Loucy (cell line): ENCODE measurements around the gene GYG2.

Experiments used
- H2AFZ ChIP-seq: fragments of 200-600 bp; sonication (generic); 2 replicates; pipeline ENCODE4 v1.6.0; 2016; ENCODE audit warnings: antibody characterized with exemption, mild to moderate bottlenecking, low read length, moderate library complexity
- H3F3A ChIP-seq: fragments of 200-600 bp; 2 replicates; pipeline ENCODE4 v1.6.0; 2016; ENCODE audit warnings: antibody characterized with exemption, low read depth, mild to moderate bottlenecking
- H3K27me3 ChIP-seq: fragments of 200-600 bp; sonication (generic); 2 replicates; pipeline ENCODE4 v1.6.1; 2014; ENCODE audit warnings: low read length, mild to moderate bottlenecking; ENCODE audit not compliant: insufficient read depth, poor library complexity, severe bottlenecking
- H3K36me3 ChIP-seq: fragments of 200-600 bp; sonication (generic); 2 replicates; pipeline ENCODE4 v1.6.1; 2016; ENCODE audit warnings: low read length; ENCODE audit not compliant: insufficient read depth
- H3K4me1 ChIP-seq: fragments of 200-600 bp; sonication (generic); 2 replicates; pipeline ENCODE4 v1.5.1; 2014; ENCODE audit warnings: low read length, mild to moderate bottlenecking; ENCODE audit not compliant: insufficient read depth, poor library complexity, severe bottlenecking
- H3K4me2 ChIP-seq: fragments of 200-600 bp; sonication (generic); 2 replicates; pipeline ENCODE4 v1.6.0; 2014; ENCODE audit warnings: antibody characterized with exemption, low read length, low read depth, mild to moderate bottlenecking; ENCODE audit not compliant: poor library complexity, severe bottlenecking
- H3K4me3 ChIP-seq: fragments of 200-600 bp; sonication (generic); 2 replicates; pipeline ENCODE4 v1.5.1; 2014; ENCODE audit warnings: low read length, mild to moderate bottlenecking, mixed read lengths; ENCODE audit not compliant: poor library complexity, severe bottlenecking
- H3K79me2 ChIP-seq: fragments of 200-600 bp; sonication (generic); 2 replicates; pipeline ENCODE4 v1.6.1; 2014; ENCODE audit warnings: low read length; ENCODE audit not compliant: insufficient read depth
- H3K9ac ChIP-seq: fragments of 200-600 bp; sonication (generic); 2 replicates; pipeline ENCODE4 v1.6.0; 2014; ENCODE audit warnings: mild to moderate bottlenecking, low read depth, low read length, moderate library complexity; ENCODE audit not compliant: poor library complexity, severe bottlenecking
- H3K9me2 ChIP-seq: fragments of 200-600 bp; sonication (generic); replicated peaks from 2 replicates; pipeline ENCODE4 v1.6.1; 2016; ENCODE audit warnings: low read depth, low read length, mixed read lengths
- H3K9me3 ChIP-seq: fragments of 200-600 bp; sonication (generic); 2 replicates; pipeline ENCODE4 v1.6.1; 2014; ENCODE audit warnings: mild to moderate bottlenecking, antibody characterized with exemption, low read length, low read depth; ENCODE audit not compliant: insufficient read depth
- H4K20me1 ChIP-seq: fragments of 200-600 bp; sonication (generic); 2 replicates; pipeline ENCODE4 v1.6.0; 2014; ENCODE audit warnings: antibody characterized with exemption, low read length, mild to moderate bottlenecking; ENCODE audit not compliant: insufficient read depth, poor library complexity, severe bottlenecking
- EZH2phosphoT487 ChIP-seq: fragments of 200-600 bp; IDR thresholded peaks from 2 replicates; pipeline ENCODE4 v1.6.1; 2018; ENCODE audit warnings: antibody characterized with exemption, mild to moderate bottlenecking, moderate library complexity, borderline replicate concordance
- TF ChIP-seq, protein P1 (sequence below): fragments of 200-600 bp; sonication (generic); conservative IDR thresholded peaks from 2 replicates; pipeline ENCODE4 v1.5.1; 2014; ENCODE audit warnings: mild to moderate bottlenecking, antibody characterized with exemption, low read length

Gene GYG2

DNA sequence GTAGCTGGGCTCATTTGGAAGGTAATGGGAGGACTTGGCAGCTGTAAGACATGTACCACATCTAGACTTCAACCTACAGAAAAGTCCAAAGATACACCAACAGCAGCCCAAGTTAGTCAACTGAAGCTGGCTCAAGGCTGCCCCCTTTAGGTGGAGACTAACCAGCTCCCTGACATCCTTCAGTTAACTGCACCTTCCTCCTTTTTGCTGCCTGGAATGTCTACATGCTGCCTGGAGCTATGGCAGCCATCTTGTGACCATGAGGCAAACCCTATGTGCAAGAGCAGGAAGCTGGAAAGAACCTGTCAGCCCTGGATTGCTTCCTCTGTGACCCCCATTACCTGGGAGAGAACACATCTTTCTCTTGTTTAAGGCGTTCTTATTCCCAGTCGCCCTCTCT is 74.6 kb downstream of the GYG2 start:
- no peaks in the 10 kb centered on the region for H3K79me2 ChIP-seq
- H3K27me3 ChIP-seq: no peaks in the 10 kb centered on the region
- no peak overlapping the region for H3K4me2 ChIP-seq
- no peaks in the 10 kb centered on the region for H3F3A ChIP-seq
- H3K9ac ChIP-seq: no peak overlapping the region
- H2AFZ ChIP-seq: no peak overlapping the region
- H3K4me1 ChIP-seq: no peaks in the 10 kb centered on the region
- H3K9me3 ChIP-seq: no peaks in the 10 kb centered on the region
- H4K20me1 ChIP-seq: no peaks in the 10 kb centered on the region
- H3K9me2 ChIP-seq: no peaks in the 10 kb centered on the region
- no peak overlapping the region for H3K4me3 ChIP-seq
- H3K36me3 ChIP-seq: no peaks in the 10 kb centered on the region
- TF ChIP-seq, protein P1, sequence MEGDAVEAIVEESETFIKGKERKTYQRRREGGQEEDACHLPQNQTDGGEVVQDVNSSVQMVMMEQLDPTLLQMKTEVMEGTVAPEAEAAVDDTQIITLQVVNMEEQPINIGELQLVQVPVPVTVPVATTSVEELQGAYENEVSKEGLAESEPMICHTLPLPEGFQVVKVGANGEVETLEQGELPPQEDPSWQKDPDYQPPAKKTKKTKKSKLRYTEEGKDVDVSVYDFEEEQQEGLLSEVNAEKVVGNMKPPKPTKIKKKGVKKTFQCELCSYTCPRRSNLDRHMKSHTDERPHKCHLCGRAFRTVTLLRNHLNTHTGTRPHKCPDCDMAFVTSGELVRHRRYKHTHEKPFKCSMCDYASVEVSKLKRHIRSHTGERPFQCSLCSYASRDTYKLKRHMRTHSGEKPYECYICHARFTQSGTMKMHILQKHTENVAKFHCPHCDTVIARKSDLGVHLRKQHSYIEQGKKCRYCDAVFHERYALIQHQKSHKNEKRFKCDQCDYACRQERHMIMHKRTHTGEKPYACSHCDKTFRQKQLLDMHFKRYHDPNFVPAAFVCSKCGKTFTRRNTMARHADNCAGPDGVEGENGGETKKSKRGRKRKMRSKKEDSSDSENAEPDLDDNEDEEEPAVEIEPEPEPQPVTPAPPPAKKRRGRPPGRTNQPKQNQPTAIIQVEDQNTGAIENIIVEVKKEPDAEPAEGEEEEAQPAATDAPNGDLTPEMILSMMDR: no peak
- TF ChIP-seq EZH2phosphoT487: no peak

DNA sequence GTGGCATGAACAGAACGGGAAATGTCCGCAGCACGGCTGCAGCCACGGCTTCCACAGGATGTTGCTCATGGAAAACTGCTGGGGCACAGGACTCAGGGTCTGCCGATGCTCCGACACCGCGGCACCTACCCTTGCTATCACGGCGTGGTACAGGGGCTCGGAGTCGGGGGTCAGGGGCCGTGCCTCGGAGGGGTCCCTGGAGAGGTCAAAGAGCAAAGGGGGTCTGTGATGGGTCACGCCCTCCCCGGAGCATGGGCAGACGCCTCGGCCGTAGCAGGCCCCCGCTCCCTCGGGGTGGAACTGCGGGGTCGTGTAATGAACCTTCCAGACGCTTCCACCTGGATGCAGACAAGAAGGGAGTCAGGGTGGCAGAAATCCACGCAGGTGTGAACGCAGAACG is 78.6 kb downstream of the GYG2 start:
- Histone ChIP-seq H3K4me1 (no peaks in the 10 kb centered on the region), H3K4me3 (no peak overlapping the region), H3K9me2 (no peaks in the 10 kb centered on the region), H3K9ac (no peak overlapping the region), H3K36me3 (no peaks in the 10 kb centered on the region), H3K9me3 (no peaks in the 10 kb centered on the region), H3K27me3 (no peaks in the 10 kb centered on the region), H3K79me2 (no peaks in the 10 kb centered on the region), H2AFZ (no peak overlapping the region), H3F3A (no peaks in the 10 kb centered on the region), H4K20me1 (no peaks in the 10 kb centered on the region), H3K4me2 (no peak overlapping the region)
- TF ChIP-seq EZH2phosphoT487: no peak
- TF ChIP-seq, protein P1: no peak

DNA sequence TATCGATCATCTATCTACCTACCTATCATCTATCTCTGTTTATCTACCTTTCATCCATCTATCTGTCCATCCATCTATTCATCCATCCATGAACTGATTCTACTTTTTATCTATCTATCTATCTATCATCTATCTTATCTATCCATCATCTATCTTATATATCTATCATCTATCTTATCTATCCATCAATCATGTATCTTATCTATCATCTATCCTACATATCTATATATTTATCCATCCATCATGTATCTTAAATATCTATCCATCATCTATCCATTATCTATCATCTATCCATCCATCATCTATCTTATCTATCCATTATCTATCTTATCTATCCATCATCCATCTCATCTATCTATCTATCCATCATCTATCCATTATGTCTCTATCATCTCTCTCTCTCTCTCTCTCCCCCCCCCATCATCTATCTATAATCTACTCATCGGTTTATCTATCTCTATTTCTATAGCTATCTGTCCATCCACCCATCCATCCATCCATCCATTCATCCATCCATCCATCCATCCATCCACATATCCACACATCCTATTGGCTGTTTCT is 79.5 kb downstream of the GYG2 start:
- Histone ChIP-seq H3F3A (no peaks in the 10 kb centered on the region), H3K4me2 (no peak overlapping the region), H2AFZ (no peak overlapping the region), H3K9me2 (no peaks in the 10 kb centered on the region), H3K9me3 (no peaks in the 10 kb centered on the region), H3K36me3 (no peaks in the 10 kb centered on the region), H3K4me1 (no peaks in the 10 kb centered on the region), H3K27me3 (no peaks in the 10 kb centered on the region), H4K20me1 (no peaks in the 10 kb centered on the region), H3K79me2 (no peaks in the 10 kb centered on the region), H3K4me3 (no peak overlapping the region), H3K9ac (no peak overlapping the region)
- TF ChIP-seq, protein P1: no peak
- TF ChIP-seq EZH2phosphoT487: no peak
